Mesothelial cell of epicardium (in vitro differentiated cells): ENCODE data around the gene CAV1. TPM values are rescaled to one million over a fixed set of nuclear protein-coding genes. Genes with fewer than 3 reads are reported as not detected.

ENCODE experiments used
- DNase-seq, 2 experiments: peaks; one replicate each; pipeline ENCODE4 v3.0.0; 2021; ENCODE audit warnings: low spot score in 2 of 2; ENCODE audit not compliant: unreplicated experiment in 2 of 2
- H3K27ac Mint-ChIP-seq: 2 replicates; pipeline ENCODE4 v1.8.0; 2021; ENCODE audit warnings: mixed read lengths
- H3K27me3 Mint-ChIP-seq: 2 replicates; pipeline ENCODE4 v1.8.0; 2021; ENCODE audit warnings: low read depth, mixed read lengths
- H3K36me3 Mint-ChIP-seq: 2 replicates; pipeline ENCODE4 v1.8.0; 2021; ENCODE audit warnings: mixed read lengths
- H3K4me1 Mint-ChIP-seq: 2 replicates; pipeline ENCODE4 v1.8.0; 2021; ENCODE audit warnings: mixed read lengths
- H3K4me3 Mint-ChIP-seq: 2 replicates; pipeline ENCODE4 v1.8.0; 2021; ENCODE audit warnings: mild to moderate bottlenecking, moderate library complexity, mixed read lengths
- H3K9me3 Mint-ChIP-seq: 2 replicates; pipeline ENCODE4 v1.8.0; 2021; ENCODE audit warnings: mixed read lengths
- CTCF ChIP-seq: fragments of 200-600 bp; sonication (generic); IDR thresholded peaks from one replicate; pipeline ENCODE4 v1.5.0; 2021; ENCODE audit warnings: antibody characterized with exemption; ENCODE audit not compliant: unreplicated experiment
- total RNA-seq: library from RNA; stranded (reverse); gene quantifications from 3 replicates; pipeline ENCODE4 v1.2.1, GENCODE V29; 2021

The CAV1 gene
- total RNA-seq, 1 donor from 2014 or later: 2.7 TPM

- no peak overlapping the region for H3K27ac Mint-ChIP-seq
- TF ChIP-seq CTCF: peak; percentile 83
- H3K4me1 Mint-ChIP-seq: peaks cover 28% of the 10 kb centered on the region
- no peak overlapping the region for H3K4me3 Mint-ChIP-seq
- H3K9me3 Mint-ChIP-seq: no peaks in the 10 kb centered on the region
- H3K36me3 Mint-ChIP-seq: no peaks in the 10 kb centered on the region
- no peak for DNase-seq
- no peaks in the 10 kb centered on the region for H3K27me3 Mint-ChIP-seq
Observed at GRCh38 chr7:116591202-116592040, 66.6 kb downstream of the CAV1 start.

GRCh38 chr7:116592041-116592355 is 67.2 kb downstream of the CAV1 start:
- Mint-ChIP-seq H3K36me3 (no peaks in the 10 kb centered on the region), H3K27ac (no peak overlapping the region), H3K4me1 (peaks cover 28% of the 10 kb centered on the region), H3K27me3 (no peaks in the 10 kb centered on the region), H3K4me3 (no peak overlapping the region), H3K9me3 (no peaks in the 10 kb centered on the region)
- DNase-seq: no peak
- peak; percentile 51 for TF ChIP-seq CTCF

- Mint-ChIP-seq H3K4me3 (no peak overlapping the region), H3K27me3 (no peaks in the 10 kb centered on the region), H3K4me1 (peaks cover 28% of the 10 kb centered on the region), H3K27ac (no peak overlapping the region), H3K36me3 (no peaks in the 10 kb centered on the region), H3K9me3 (no peaks in the 10 kb centered on the region)
- DNase-seq: no peak
- no peak for TF ChIP-seq CTCF
Observed at GRCh38 chr7:116592445-116592844, 67.6 kb downstream of the CAV1 start.

GRCh38 chr7:116593359-116594075 is 68.7 kb downstream of the CAV1 start:
- DNase-seq: no peak
- peaks cover 21% of the 10 kb centered on the region for H3K4me1 Mint-ChIP-seq
- H3K27me3 Mint-ChIP-seq: no peaks in the 10 kb centered on the region
- no peaks in the 10 kb centered on the region for H3K9me3 Mint-ChIP-seq
- H3K36me3 Mint-ChIP-seq: no peaks in the 10 kb centered on the region
- no peak overlapping the region for H3K27ac Mint-ChIP-seq
- no peak overlapping the region for H3K4me3 Mint-ChIP-seq
- no peak for TF ChIP-seq CTCF

GRCh38 chr7:116595063-116595462 is 70.2 kb downstream of the CAV1 start:
- Mint-ChIP-seq H3K36me3 (no peaks in the 10 kb centered on the region), H3K4me3 (no peak overlapping the region), H3K9me3 (no peaks in the 10 kb centered on the region), H3K27ac (no peak overlapping the region), H3K27me3 (no peaks in the 10 kb centered on the region), H3K4me1 (peaks cover 13% of the 10 kb centered on the region)
- TF ChIP-seq CTCF: no peak
- DNase-seq: no peak
